ENCODE measurements around the gene MEI1. TPM values are rescaled to one million over a fixed set of nuclear protein-coding genes. Genes with fewer than 3 reads are reported as not detected.

MEI1 gene
- total and polyA plus RNA-seq, 9 of the 15 experiments (the other 6 are each of a cell fraction or from before 2014, with no cell fraction given): 0.08 to 0.68 (median 0.18) TPM; not detected in 2

- TF ChIP-seq PRDM10 (IDR thresholded peaks at IDR 0.05; ENCODE audit: partially characterized antibody): no peak
- TF ChIP-seq ELF1 (tag; IDR thresholded peaks at IDR 0.05): no peak
- TF ChIP-seq TRIM25 (IDR thresholded peaks at IDR 0.05; ENCODE audit: borderline replicate concordance): no peak
- TF ChIP-seq MYC (IDR thresholded peaks at IDR 0.05; ENCODE audit: low read depth, low read length): no peak
- no peak for TF ChIP-seq MYC (CRISPR knock-in tag; IDR thresholded peaks at IDR 0.05; ENCODE audit: borderline replicate concordance, low read depth)
- no peak for TF ChIP-seq BDP1 (IDR thresholded peaks at IDR 0.05; ENCODE audit: insufficient read depth, insufficient read length)
- no peak for TF ChIP-seq ARID2 (IDR thresholded peaks at IDR 0.05)
Observed at GRCh38 chr22:41709341-41709740, 10.0 kb downstream of the MEI1 start (continued).

All from K562 (cell line).